Right hindlimb (tissue), 1 donor: Measurements from ENCODE around the gene IER5L.

Experiments
- DNase-seq: peaks from one replicate; pipeline ENCODE4 v3.0.0-alpha.2; 2018

IER5L gene

DNA sequence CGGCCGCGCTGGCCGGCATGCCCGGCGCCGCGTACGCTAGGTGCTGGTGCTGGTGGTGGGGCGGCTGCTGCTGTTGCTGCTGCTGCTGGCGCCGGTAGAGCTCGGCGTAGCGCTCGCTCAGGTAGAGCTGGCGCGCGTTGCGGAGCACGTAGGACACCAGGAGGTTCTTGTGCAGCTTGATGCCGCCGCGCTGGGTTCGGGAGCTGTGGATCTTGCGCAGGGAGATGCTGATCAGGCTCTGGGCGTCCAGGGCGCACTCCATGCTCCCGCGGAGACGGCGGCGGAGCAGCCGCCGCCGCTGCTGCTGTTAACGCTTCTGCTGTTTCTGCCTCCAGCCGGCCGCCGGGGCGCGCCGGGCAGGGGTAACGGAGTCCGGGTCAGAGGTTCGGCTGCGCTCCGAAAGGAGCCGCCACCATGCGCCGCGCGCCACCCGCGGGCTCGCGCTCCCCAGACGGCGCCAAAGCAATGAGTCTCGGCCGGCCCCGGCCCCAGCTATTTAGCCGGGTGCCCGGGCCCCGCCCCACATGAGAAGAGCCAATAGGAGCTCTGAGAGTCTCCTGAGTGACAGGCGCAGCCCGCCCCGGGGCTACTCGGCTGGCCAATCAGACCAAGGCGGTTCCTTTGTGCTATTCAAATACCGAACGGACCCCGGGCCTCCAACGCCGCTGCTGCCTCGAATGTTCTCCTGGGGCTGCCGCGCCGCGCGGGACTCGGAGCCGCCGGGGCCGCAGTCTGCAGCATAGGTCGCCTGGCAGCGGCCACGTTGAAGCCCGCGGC is at the start of gene IER5L:
Gene IER5L (minus strand): TSS at position 471 of the 777 bp plus-strand sequence. CDS start 209 bp downstream, at position 262.
- DNase-seq = peak; percentile 97

DNA sequence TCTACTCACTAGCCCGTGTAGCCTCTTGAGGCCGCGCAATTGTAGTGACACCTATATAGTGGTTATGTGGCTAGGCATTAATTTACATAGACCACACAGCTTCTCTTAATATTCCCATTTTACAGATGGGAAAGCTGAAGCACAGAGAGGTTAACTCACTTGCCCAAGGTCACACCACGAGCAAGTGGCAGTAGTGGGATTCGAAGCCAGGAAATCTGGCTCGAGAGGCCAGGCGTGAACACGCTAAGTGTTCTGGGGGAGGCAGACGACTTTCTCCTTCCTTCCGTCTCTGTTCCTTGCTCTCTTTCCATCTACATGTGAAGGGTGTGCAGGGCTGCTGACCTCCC is 49.8 kb upstream of the IER5L start:
- peak; percentile 3 for DNase-seq

DNA sequence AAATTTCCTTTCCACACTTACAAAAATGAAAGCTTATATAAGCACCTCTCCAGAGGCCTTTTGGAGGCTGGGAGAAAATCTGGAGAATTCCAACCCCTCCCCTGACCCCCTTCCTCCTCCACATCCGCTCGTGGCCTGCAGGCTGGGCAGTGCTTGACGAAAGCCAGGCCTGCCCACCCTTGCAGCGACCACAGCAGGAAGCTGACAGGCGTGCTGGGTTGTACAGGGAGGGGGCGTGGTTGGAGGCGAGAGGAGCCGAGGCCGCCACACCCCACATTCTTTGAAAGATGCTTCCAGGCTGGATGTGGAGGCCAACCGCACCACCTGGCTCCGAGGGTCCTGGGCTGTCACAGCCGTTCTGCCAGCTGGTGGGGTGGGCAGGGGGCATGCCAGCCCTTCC is 47.8 kb upstream of the IER5L start:
- peak; percentile 88 for DNase-seq

DNA sequence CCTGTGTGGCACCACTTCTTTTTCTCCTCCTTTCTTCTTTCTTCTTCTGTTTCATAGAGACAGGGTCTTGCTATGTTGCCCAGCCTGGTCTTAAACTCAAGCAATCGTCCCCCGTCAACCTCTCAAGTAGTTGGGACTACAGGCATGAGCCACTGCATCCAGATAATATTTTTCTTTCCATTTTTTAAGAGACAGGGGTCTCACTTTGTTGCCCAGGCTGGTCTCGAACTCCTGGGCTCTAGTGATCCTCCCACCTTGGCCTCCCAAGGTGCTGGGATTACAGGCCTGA is 47.4 kb upstream of the IER5L start:
- DNase-seq = no peak

DNA sequence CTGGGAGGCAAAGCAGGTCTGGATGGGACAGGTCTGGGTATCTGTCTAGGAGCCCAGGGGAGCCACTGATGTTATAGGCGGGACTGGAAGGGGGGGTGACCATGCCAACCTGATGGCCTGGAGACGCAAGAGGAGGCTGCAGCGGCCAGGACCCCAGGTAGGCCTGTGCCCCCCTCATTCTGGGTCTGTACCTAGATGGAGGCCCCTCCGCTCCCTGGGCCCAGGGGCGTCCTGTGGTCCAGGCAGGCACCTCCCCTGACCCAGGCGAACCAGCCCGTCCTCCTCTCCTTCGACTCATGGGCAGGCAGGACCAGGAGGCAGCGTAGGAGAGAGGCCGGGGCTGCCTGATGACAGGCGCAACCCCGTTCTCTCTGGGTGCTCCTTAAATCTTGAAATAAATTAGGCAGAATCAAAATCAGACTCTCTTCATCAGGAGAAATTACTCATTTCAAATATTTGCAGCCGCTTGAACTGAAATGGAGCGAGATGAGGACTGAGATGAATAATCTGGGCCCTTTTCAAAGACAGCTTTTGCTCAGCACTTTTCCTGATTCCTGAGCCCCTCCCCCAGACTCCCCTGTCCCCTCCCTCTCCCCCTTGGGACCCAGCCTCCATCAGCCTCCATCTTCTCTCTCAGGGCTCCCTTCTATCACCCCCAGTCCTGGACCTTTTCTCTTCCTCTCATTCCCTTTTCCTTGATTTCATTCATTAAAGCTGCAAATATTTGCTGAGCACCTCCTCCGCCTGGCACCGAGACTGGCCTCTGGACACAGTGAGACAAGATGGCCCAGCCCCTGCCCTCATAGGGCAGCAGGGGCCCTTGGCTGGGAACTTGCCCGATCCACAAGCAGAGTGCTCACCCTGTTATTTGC is 46.8 kb upstream of the IER5L start:
- DNase-seq = no peak

DNA sequence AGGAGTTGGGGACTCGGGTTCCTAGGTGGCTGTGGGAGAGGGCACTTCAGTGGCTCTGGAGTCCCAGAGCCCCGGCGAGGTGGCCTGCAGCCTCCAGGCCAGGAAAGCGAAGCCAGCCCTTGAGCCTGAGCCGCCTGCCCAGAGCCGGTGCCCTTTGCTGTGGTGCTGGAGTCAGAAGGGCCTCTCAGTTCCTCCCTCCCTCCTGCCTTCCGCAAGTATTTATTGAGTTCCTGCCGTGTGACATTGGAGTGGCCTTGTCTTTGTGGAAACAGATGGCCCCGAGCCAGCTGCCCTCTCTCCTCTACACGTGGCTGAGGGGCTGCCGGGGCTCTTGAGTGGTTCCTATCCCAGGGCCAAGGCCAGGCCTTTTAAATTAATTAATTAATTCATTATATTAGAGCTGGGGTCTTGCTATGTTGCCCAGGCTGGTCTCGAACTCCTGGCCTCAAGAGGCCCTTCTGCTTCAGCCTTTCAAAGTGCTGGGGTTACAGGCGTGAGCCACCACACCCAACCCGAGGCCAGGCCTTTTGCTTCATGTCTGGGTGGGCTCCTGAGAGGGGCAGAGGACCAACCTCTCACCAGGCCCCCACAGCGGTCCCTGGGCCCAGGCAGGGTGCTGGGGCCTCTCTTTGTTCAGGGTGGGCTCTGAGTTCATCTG is 45.6 kb upstream of the IER5L start:
- no peak for DNase-seq

DNA sequence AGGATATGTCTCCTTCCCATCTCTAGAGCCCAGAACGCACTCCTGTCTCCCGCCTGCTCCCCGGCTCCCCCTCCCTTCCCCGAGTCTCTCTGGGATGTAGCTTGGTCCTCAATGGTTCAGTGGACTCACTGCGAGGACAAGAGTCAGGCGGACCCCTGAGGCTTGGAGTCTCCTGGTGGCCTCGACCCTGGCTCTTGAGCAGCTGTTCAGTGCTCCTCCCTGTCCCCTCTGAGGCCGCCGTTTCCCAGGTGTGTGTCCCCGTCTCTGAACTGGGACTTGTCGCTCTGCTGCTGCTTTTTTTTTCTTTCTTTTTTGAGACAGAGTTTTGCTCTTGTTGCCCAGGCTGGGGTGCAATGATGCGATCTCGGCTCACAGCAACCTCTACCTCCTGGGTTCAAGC is 44.8 kb upstream of the IER5L start:
- no peak for DNase-seq

DNA sequence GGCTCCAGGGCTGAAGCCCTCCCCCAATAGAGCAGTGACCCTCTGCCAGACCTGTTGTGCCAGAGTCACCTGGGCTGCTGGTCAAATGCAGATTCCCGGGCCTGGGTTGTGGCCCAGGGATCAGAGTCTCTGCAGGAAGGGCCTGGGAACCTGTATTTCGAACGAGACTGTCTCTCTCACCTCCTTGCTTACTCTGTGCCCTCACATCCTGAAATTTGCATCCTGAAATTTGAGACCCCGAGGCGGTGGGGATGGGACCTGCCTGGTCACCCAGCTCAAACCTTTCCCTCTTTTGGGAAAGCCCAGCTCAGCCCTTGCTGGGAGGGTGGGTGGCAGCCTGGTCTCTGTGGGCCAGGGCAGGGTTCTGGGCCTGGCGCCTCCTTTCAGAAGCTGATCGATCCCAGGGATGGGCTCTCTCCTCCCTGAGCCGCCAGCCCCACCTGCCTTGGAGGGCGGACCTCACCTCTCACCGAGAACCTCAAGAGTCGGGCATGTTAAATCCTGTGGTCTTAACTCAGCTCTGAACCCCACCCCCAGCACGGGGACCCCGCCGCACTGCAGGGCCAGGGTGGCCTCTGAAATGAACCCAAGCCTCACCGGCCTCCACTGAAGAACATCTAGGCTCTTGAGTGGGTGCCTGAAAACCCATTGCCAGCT is 44.0 kb upstream of the IER5L start:
- no peak for DNase-seq

DNA sequence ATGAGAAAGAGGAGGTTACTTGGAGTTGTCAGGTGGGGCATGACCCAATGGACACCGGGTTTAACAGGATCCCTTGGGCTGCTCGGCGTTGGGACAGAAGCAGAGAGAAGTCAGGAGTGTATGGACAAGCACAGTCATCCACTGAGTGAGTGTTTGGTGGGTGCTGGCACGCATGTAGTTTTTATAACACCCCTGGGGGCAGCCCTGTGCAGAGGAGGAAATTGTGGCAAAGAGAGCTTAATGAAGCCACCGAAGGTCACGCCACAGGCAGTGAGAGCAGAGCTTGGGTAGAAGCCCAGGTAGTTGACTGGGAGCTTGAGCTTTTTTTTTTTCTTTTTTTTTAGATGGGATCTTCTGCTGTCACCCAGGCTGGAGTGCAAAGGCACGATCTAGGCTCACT is 43.2 kb upstream of the IER5L start:
- no peak for DNase-seq

DNA sequence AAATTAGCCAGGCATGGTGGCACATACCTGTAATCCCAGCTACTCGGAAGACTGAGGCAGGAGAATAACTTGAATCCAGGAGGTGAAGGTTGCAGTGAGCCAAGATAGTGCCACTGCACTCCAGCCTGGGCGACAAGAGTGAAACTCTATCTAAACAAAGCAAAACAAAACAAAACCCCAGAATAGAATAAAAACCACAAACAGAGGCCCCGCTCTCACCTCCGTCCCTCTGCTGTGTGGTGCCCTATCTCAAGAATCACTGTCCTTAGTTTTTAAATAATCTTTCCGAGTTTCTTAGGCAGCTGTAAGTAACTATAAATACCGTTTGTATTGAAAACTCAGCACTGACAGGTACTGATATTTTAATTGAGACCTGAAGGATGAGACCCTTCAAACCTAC is 42.7 kb upstream of the IER5L start:
- DNase-seq = no peak

DNA sequence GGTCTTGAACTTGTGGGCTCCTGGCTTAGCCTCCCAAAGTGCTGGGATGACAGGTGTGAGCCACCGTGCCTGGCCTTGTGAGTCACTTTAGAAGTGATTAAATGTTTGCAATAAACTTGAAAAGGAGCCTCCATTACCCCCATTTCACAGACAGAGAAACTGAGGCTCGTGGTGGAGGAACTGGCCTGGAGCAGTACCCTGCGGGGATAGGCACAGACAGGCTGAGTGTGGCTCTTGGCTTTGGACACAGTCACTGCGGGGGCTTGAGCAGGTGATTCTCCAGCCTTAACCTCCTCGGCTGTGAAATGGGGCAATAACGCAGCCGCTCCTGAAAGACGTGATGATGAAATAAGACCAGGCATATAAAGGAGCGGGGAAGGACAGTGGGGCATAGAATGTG is 40.9 kb upstream of the IER5L start:
- DNase-seq = no peak

DNA sequence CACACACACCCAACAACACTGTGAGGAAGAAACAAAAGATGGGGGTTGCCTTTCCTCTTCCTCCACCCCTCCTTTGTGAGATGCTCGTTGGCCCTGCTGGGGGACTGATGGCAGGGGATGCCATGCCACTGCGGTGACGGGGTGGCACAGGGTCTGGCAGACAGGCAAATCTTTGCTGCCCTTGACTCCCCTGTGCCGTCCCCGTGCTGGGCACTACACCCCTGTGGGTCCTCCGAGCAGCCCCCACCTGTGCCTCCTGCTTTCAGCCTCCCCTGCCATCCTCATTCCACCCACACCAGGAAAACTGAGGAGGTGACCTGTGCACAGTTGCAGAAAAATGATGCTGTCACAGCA is 40.2 kb upstream of the IER5L start:
- DNase-seq = no peak

DNA sequence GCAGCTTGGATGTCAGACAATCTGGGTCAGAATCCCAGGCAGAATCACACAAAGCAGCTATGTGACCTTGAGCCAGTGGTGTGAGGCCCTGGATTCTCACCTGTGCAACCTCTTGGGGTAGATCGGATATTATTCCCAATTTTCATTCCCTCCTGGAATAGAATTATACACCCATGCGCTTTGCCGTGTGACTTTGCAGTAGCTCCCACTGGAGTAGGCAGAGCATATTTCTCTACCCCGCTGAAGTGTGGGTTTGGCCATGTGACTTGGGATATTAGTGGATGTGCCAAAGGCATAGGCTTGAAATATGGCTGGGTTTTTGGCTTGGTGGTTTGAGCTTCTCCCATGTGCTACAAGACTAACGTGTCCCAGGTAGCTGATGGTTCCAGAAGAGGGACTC is 35.5 kb upstream of the IER5L start:
- no peak for DNase-seq

DNA sequence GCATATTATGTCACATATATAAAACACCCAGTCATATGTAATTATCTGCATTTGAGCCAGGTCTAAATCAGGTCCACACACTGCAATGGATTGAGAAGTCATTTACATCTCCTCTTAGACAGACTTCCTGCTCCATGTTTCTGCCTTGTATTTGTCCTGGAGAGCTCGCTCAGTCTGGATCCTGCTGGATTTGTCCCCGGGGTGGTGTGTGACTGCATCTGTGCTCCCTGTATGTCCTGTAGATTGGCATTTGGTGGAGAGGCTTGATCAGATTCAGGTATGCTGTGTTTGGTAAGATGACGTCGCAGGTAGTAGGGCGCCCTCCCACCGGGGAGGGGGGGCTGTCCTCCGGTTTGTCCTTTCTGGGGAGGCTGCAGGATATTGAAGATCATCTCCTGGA is 33.6 kb upstream of the IER5L start:
- DNase-seq = no peak

DNA sequence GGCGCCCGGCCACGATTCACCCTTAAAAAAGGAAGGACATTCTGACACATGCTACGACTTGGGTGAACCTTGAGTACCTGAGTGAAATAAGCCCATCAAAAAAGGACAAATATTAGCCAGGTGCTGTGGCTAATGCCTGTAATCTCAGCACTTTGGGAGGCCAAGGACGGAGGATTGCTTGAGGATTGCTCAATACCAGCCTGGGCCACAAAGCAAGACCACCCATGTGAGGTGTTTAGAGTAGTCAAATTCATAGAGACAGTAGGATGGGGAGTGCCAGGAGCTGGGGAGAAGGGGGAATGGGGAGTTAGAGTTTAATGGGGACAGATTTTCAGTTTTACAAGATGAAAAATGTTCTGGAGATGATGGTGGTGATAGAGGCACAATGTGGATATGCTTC is 32.1 kb upstream of the IER5L start:
- DNase-seq = no peak

DNA sequence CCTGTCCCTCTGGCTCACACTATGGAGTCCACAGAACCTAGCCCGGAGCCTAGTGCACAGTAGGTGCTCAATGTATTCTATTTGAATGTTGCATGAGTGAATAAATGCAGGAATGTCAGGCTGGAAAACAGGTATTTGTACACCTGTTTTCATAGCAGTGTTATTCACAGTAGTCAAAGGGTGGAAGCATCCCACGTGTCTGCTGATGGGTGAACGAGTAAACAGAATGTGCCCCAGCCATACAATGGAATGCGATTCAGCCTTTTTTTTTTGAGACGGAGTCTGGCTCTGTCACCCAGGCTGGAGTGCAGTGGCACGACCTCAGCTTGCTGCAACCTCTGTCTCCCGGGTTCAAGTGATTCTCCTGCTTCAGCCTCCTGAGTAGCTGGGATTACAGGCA is 31.5 kb upstream of the IER5L start:
- DNase-seq = no peak

DNA sequence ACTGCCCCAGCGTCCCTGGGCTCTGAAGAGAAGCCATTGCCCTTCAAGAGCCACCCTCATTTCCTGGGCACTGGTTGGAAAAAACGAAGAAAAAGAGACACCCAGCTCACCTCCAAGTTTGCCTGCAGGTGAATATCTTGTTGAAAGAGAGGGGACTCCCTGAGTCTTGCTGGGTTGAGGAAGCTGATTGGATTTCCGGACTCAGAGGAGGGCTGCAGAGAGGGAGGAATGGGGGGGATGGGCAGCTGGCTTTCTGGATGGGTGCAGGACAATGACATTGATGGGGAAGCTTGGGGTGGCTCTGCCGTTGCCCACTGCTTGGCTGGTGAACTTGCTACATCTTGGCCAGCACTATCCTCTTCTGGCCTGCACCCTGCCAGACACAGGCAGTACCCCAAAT is 31.0 kb upstream of the IER5L start:
- no peak for DNase-seq

DNA sequence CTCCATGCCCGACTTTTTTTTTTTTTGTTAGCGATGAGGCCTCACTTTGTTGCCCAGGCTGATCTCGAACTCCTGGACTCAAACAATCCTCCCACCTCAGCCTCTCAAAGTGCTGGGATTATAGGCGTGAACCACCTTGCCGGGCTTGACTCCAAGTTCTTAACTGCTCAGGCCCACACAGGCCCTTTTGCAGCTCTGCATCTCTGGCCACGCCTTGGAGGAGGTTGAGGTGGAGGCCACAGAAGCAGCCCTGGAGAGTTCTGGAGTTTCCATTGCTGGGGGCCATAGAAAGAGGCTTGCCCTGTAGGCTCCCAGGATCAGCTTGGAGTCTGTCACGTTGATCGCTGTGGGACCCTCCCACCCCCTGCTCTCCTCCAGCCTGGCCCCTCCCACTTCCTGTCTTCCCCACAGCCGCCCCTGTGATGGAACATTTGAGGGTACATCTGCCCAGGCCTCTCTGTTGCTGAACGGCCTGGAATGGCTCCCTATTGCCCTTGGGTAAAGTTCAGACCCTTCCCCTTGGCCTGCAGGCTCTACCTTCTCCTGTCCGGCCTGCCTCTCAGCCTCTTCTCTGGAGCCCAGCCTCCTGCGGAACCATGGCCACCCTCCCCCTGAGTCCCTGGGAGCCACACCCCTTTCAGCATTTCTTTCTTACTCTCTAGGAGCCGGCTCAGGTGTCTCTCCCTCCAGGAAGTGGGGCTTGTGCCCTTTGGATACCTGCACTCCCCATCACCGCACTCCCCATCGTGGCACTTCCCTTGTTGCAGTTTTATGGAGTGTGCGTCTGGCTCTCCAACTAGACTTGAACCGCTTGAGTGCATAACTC is 30.4 kb upstream of the IER5L start:
- peak; percentile 51 for DNase-seq

DNA sequence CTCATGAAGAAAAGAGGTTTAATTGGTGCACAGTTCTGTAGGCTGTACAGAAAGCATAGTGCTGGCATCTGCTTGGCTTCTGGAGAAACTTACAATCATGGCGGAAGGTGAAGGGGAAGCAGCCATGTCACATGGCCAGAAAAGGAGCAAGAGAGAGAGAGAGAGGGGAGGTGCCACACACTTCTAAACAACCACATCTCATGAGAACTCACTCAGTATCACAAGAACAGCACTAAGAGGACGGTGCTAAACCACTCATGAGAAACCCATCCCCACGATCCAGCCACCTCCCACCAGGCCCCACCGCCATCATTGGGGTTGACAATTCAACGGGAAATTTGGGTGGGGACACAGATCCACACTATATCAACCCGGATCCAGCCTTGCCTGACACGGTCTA is 28.8 kb upstream of the IER5L start:
- DNase-seq = no peak

DNA sequence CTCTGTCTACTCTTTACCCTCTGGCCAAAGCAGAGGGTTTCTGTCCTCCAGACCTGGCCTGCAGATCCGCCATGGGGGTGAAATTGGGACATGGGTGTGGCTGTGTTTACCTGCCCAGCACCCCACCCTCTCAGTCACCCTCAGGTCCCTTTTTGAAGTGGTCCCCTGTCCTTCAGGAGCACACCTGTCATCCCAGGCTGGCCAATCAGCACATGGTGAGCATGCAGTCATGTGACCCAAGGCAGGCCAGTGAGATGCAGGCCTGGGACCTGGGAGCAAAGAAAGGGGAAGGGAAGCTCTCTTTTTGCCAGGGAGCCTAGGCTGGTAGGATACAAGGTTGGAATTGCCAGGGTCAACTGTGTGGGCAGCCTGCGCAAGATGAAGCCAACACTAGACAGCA is 28.3 kb upstream of the IER5L start:
- DNase-seq = no peak

DNA sequence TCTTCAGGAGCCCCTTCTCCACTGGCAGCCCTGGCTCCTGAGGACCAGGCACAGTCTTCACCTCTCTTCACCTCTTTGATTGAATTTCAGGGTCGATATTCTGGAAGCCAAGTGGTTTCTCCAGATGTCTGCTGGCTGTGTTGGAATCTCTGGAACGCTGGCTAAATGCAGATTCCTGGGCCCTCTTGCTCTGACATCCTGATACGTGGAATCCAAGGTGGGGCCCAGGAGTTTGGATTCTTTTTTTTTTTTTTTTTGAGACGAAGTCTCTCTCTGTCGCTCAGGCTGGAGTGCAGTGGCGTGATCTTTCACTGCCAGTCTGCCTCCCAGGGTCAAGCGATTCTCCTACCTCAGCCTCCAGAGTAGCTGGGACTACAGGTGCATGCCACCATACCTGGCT is 26.8 kb upstream of the IER5L start:
- no peak for DNase-seq

DNA sequence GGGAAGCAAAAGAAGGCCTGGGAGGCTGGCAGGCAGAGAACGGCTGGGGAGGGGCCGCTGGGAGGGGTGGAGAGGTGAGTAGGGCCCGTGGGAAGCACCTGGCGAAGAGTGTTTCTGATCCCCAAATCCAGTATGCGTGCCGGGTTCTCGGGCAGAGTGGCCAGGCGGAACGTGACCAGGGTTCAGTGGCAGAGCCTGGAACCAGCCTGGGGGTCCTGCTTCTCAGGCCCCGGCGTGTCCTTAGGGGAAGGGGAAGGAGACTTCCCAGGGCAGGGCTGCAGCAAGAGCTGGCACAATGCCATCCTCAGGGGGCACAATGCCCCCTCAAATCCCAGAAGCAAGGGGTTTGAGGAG is 25.5 kb upstream of the IER5L start:
- DNase-seq = no peak
